ENCODE data around the gene NPW.

NPW gene

DNA sequence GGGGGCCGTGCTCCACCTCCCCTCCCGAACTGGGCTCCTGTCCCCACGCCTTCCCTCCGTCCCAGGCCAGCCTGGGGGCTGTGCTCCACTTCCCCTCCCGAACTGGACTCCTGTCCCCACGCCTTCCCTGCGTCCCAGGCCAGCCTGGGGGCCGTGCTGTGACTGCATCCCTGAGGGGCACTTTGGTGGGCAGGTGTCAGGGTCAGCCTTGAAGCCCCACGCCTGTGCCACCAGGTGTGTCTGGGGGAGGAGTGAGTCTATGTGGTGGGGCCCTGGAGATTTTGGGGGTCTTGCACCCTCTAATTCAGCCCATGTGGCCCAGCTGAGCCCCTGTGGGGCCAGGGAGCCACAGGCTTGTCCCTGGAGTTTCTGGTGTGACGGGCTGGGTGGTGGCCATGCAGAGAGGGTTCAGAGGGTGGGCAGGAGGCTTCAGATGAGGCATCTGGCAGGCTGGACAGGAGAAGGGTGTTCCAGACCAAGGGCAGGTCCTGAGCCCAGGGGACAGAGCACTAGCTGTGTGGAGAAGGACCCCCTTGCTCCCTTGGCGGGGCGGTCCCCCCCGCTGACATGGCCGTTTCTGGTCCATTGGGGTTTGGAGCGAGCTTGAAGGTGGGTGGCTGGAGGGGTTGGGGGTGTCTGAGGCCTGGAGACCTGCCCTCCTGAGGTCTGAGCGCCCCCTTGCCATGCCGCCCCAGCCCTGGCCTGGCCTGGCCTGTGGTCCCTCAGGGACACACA is 15.3 kb downstream of the NPW start:
- in situ Hi-C loops (cut with MboI; ENCODE audit: low sequenced_read_pairs), result no loop called here

DNA sequence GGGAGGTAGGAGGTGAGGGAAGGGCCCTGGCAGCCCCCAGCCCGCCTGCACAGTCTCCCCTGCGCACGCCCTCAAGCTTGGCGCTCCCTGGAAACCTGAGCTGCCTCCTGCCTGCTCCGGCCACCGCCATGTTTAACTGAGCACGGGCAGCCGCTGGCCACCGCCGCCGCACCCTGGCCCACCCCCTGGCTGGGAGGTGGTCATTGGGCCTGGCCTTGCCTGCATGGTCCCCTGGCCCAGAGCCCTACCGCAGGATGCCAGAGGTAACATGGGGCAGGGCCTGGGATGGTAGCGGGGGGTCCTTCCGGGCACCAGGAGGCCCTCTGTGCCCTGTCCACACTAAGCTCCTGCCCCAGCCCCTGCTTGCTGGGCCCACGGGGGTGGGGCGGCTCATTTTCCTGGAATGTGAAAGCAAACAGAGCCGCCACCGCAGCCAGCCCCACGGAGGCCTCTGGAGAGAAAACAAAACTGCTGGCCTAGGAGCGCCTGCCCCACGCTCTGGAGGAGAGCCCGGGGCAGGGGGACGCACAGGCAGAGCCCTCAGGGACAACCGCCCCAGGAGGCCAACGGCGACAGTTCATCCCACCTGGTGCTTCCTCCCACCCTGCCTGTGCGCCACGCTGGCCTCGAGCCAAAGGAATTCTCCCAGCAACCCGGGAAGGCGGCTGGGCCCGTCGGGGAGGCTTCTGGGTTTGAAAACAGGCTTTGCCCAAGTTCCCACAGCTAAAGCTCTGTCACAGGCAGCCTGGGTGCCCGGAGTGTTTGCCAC is 16.0 kb downstream of the NPW start:
- in situ Hi-C loops (cut with MboI; ENCODE audit: low sequenced_read_pairs), result no loop called here

DNA sequence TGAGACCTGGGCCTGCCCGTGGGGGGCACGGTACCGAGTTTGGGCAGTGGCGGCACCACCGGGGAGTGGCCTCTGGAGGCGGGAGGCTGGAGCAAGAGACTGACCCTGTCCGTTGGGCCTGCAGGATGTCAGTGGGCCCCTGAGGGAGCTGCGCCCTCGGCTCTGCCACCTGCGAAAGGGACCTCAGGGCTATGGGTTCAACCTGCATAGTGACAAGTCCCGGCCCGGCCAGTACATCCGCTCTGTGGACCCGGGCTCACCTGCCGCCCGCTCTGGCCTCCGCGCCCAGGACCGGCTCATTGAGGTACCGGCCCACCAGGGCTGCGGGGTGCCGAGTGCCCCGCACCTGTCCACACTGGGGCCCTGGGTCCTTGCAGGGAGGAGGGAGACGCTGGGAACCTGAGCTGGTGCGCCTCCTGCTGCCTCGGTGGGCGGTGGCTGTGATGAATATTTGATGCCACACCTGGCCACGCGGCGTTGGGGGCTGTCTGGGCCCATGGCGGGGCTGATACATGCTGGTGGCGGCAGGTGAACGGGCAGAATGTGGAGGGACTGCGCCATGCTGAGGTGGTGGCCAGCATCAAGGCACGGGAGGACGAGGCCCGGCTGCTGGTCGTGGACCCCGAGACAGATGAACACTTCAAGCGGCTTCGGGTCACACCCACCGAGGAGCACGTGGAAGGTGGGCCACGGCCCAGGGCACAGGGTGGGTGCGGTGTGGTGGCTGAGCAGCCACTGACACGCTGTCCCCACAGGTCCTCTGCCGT is 16.8 kb downstream of the NPW start:
- in situ Hi-C loops (cut with MboI; ENCODE audit: low sequenced_read_pairs), result no loop called here

DNA sequence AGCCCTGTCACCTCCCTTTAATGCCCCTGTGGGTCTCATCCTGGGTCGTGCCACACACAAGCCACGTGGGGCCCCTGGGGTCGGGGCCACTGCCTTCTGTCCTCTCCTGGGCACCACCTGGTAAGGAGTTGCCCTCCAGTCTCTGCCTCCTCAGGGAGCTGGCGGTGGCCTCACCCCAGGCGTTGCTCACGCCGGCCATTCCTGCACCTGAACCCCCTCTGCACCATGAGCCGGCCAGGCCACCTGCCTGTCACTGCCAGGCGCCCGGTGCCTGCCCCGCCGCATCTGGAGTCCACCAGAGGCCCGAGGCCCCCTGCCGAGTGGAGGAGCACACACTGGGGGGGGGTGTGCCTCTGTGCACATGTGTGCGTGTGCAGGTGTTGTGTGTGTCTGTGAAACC is 17.5 kb downstream of the NPW start:
- in situ Hi-C loops (cut with MboI; ENCODE audit: low sequenced_read_pairs), result no loop called here

DNA sequence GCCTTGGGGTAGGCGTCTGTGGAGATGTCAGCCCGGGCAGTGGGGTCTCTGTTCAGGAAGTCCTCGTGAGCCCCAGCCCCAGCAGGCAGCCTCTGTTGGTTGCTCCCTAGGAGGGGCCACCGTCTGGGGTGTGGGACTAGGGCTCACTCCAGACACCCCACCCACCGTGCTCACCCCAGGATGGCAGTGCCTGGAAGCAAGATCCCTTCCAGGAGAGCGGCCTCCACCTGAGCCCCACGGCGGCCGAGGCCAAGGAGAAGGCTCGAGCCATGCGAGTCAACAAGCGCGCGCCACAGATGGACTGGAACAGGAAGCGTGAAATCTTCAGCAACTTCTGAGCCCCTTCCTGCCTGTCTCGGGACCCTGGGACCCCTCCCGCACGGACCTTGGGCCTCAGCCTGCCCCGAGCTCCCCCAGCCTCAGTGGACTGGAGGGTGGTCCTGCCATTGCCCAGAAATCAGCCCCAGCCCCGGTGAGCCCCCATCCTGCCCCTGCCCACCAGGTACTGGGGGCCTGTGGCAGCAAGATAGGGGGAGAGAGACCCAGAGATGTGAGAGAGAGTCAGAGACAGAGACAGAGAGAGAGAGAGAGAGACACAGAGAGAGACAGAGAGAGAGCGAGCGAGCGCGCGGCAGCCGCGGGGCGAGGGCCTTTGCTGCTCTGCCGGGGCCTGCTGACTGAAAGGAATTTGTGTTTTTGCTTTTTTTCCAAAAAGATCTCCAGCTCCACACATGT is 18.2 kb downstream of the NPW start:
- in situ Hi-C loops (cut with MboI; ENCODE audit: low sequenced_read_pairs), result no loop called here

- in situ Hi-C loops (cut with MboI; ENCODE audit: low sequenced_read_pairs), result no loop called here
Measured at GRCh38 chr16:2038382-2039231, 19.0 kb downstream of the NPW start.

GRCh38 chr16:2039274-2040031 is 19.9 kb downstream of the NPW start:
- in situ Hi-C loops (cut with MboI; ENCODE audit: low sequenced_read_pairs), result no loop called here

- in situ Hi-C loops (cut with MboI; ENCODE audit: low sequenced_read_pairs), result no loop called here
Measured at GRCh38 chr16:2040041-2040786, 20.6 kb downstream of the NPW start.

GRCh38 chr16:2040787-2041522 is 21.4 kb downstream of the NPW start:
- in situ Hi-C loops (cut with MboI; ENCODE audit: low sequenced_read_pairs), result no loop called here

- in situ Hi-C loops (cut with MboI; ENCODE audit: low sequenced_read_pairs), result no loop called here
Measured at GRCh38 chr16:2042171-2042985, 22.8 kb downstream of the NPW start.

DNA sequence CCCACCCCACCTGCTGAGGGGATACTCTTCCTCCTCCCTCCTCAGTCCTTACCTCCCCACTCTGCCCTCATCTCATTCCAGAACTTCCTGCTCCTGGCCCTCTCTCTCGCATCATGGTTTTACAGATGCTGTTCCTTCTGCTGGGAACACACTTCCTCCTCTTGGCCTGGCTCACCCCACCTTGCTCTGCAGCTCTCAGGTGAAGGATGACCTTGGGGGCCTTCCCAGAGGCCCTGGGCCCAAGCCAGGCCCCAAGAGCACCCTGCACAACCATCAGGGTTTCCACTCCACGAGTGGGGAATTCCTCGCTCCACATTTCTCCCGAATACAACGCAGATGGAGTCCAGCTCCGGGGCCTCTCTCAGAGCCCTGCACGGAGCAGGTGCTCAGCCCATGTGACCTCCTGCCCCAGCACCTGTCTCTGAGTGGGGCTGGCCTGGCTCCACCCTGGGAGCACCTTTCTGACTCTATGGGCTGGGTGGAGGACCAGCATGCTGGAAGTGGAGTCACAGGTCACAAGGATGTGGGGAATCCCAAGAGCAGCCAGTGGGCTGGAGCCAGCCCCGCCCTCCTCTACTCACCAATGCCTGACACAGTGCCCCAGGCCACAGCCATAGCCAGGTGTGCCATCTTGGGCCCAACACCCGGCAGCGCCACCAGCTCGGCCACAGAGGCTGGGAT is 23.5 kb downstream of the NPW start:
- in situ Hi-C loops (cut with MboI; ENCODE audit: low sequenced_read_pairs), result no loop called here

- in situ Hi-C loops (cut with MboI; ENCODE audit: low sequenced_read_pairs), result no loop called here
Measured at GRCh38 chr16:2043667-2044451, 24.3 kb downstream of the NPW start.

- in situ Hi-C loops (cut with MboI; ENCODE audit: low sequenced_read_pairs), result no loop called here
Measured at GRCh38 chr16:2044541-2044940, 25.0 kb downstream of the NPW start.

DNA sequence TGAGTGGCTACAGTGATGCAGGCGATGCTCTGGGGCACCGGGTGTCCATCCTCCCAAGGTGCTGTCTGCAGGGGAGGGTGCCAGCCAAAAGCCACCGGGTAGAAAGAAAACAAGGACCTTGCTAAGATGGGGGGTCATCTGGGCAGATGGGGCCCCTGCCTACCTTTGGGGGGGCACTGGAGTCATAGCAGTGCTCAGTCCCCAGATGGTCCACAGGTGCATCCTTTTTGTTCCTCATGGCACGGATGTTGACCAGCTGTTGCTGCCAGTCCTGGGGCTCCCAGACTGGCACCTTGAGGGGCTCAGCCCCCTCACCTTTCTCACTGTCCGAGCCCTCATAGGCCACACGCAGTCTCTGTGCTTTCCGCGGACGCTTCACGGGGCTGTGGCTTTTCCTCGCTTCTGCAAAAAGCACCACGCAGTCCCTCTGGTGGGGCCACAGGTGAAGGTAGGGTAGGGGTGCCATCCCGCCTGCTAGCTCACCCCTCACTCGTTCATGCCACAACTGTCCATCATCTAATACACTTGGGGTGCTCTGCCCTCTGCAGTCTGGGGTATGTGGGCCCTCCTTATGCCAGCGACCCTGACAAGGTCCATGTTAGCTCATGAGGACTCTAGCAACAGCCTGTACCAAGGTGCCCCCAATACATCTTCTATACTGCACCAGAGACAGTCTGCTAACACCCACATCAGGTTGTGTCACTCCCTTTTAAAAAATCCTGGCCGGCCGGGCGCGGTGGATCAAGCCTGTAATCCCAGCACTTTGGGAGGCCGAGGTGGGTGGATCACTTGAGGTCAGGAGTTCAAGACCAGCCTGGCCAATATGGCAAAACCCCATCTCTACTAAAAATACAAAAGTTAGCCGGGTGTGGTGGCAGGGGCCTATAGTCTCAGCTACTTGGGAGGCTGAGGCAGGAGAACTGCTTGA is 26.6 kb downstream of the NPW start:
- in situ Hi-C loops (cut with MboI; ENCODE audit: low sequenced_read_pairs), result no loop called here

DNA sequence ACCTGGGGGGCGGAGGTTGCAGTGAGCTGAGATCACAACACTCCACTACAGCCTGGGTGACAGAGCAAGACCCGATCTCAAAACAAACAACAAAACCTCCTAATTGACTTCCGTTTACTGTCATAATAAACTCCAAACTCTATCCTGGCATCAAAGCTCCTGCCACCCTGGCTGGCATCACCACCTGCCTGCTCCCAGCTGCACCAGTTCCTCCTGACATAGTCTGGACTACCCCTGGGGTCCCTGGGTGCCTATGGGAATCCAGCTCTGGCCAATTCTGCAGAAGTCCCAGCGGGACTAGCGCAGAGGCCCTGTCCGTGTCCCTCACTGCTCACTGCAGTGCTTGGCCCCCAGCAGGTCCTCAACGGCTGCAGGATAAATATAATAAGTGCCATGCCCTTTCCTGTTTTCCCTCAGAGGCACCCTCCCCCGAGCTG is 27.3 kb downstream of the NPW start:
- in situ Hi-C loops (cut with MboI; ENCODE audit: low sequenced_read_pairs), result no loop called here

Measured in hTERT RPE-1 (cell line).